CD4-positive, alpha-beta T cell treated with Interleukin-2 at 100 ng/mL for 4 hours (primary cell): ENCODE measurements around the gene PPM1B.
"Not testable (repeated sequence)": the region's sequence is repeated elsewhere in the genome, so short reads cannot be mapped to it uniquely, and the experiment has no call there.

ENCODE experiments used
- DNase-seq: peaks from one replicate; pipeline ENCODE4 v3.0.0-alpha.2; 2020; ENCODE audit warnings: low spot score

PPM1B gene

DNA sequence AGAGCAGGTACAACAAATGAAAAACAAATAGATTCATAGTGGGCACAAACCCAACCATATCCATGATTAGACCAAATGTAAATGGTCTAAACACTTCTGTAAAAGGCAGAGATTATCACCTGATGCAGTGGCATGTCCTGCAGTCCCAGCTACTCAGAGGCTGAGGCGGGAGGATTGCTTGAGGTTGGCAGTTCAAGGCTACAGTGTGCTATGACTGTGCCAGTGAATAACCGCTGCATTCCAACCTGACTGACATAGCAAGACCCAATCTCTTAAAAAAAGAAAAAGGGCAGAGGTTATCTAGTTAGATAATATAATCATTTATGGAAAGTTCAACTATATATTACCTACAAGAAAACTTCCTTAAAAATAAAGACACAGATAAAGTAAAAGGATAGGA lies 85.3 kb downstream of the PPM1B start:
- no peak for DNase-seq

DNA sequence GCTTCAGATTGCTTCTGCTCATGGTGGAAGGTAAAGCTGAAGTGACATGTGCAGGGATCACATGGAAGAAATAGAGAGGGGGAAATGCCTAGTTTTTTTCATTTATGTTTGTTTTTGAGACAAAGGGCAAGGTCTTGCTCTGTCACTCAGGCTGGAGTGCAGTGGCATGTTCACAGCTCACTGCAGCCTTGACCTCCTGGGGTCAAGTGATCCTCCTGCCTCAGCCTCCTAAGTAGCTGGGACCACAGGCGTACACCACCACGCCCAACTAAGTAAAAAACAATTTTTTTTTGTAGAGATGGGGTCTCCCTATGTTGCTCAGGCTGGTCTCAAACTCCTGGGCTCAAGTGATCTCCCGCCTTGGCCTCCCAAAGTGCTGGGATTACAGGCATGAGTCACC lies 87.0 kb downstream of the PPM1B start:
- not testable (repeated sequence) for DNase-seq

DNA sequence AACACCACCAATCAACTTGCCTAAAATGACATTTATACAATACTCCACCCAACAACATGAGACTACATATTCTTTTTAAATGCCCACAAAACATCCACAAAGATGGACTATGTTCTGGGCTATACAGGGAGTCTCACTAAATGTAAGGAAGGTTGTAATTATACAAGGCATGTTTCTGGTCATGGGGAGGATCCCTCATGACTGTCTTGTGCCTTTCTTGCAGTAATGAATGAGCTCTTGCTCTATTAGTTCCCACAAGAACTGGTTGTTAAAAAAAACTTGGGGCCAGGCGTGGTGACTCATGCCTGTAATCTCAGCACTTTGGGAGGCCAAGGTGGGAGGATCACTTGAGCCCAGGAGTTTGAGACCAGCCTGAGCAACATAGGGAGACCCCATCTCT lies 89.1 kb downstream of the PPM1B start:
- not testable (repeated sequence) for DNase-seq

- DNase-seq = no peak
Observed at GRCh38 chr2:44267269-44267795, 98.7 kb downstream of the PPM1B start.

GRCh38 chr2:44267796-44268648 lies 99.3 kb downstream of the PPM1B start:
- no peak for DNase-seq

- DNase-seq = no peak
Observed at GRCh38 chr2:44269831-44270230, 101.2 kb downstream of the PPM1B start.

DNA sequence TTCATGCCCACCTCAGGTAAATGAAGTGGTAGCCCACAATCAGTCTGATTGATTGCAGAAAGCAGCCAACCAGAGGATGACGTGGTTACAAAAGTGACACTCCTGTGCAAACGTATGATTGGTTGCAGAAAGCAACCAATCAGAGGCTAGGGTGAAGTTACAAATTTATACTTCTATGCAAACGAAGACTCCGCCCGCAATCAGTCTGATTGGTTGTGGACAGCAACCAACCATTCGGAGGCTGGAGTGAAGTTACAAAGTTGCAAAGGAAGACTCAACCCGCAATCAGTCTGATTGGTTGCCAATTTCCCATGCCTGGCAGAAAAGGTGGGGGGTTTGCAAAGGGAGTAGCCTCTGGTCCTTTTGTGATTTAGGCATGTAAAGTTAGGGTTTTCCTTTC lies 102.6 kb downstream of the PPM1B start:
- DNase-seq = no peak

DNA sequence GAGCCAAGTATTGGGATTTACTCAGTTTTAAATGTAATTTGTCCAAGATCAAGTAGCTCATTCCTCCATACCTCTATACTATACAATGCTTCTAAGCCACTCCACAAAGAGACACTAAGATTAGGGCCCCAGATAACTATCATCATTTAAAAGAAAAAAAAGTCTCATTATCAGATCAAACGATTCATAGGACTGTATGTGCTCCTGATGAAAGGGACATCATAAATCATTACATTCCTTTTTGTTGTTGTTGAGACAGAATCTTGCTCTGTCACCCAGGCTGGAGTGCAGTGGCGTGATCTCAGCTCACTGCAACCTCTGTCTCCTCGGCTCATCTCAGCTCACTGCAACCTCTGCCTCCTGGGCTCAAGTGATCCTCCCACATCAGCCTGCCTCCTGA lies 104.4 kb downstream of the PPM1B start:
- no peak for DNase-seq

- DNase-seq = no peak
Observed at GRCh38 chr2:44273596-44273995, 104.9 kb downstream of the PPM1B start.

- no peak for DNase-seq
Observed at GRCh38 chr2:44275927-44276303, 107.2 kb downstream of the PPM1B start.

- no peak for DNase-seq
Observed at GRCh38 chr2:44277541-44277940, 108.9 kb downstream of the PPM1B start.

DNA sequence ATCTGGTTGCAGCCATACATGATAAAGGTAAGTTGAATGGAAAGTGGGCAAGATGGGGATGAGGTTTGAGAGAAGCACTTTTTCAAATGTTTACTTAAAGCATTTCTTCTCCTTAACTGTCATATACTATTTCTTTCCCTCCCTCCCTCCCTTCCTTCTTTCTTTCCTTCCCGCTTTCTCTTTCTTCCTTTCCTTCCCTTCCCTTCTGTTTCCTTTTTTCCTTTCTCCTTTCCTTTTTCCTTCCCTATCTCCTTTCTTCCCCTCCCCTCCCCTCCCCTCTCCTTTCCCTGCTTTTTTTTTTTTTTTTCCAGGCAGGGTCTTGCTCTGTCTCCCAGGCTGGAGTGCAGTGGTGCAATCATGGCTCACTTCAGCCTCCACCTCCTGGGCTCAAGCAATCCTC lies 112.2 kb downstream of the PPM1B start:
- no peak for DNase-seq
